Measurements from ENCODE around the gene CLTCL1. TPM values are rescaled to one million over a fixed set of nuclear protein-coding genes. Genes with fewer than 3 reads are reported as not detected.
A peak's percentile ranks its signal among the peaks of the same experiment; 100 is the strongest.

The CLTCL1 gene
- polyA plus RNA-seq, 1 donor (not counting 4 experiments of a cell fraction or from before 2014, with no cell fraction given): 12.4 TPM

DNA sequence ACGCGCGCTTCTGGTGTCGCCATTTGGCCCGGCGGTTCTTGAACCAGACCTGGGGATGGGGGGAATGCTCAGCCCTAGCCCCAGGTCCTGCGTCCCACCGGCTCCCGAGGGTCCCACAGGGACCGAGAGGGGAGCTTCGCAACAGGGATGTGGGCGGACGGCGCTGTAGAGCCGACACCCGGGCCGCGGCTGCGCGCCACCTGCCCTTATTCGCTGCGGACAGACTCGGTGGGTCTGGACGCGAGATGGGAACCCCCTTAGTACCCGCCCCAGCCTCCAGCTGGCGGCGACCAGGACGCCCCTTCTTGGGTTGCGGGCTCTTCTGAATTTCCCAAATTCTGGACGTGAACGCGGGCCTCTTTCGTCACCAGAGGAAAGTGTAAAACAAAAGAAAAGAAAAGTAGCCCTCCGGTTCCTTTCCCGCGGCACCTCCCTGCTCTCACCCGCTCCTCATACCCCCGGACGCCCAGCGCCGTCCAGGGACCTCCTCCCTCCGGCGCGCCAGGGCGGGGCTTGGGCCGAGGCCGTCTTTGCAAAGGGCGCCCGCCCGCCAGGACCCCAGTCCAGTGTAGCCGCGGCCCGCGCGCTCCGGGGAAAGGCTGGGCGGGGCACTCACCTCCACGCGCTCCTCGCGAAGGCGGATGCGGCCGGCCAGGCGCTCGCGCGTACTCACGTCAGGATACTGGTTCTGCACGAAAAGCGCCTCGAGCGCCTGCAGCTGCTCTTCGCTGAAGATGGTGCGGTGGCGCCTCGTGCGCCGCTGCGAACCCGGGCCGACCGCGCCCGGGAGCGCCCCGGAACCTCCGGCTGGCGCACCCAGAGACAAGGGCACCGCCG is 142.3 kb downstream of the CLTCL1 start:
- Histone ChIP-seq H4K20me1 (ENCODE audit: control insufficient read depth, extremely low read depth, insufficient read depth, low read length) (no peaks in the 10 kb centered on the region), H3K4me3 (ENCODE audit: control insufficient read depth in 2 of 3, extremely low read depth in 1 of 3, insufficient read depth in 2 of 3, low read depth in 1 of 3, low read length in 3 of 3) (peak overlapping the region; percentile 14 to 19 (median 18)), H3K27me3 (ENCODE audit: control insufficient read depth, extremely low read depth, insufficient read depth, low read length) (peaks cover 53% of the 10 kb centered on the region), H3K27ac (ENCODE audit: control insufficient read depth, insufficient read depth, low read length) (no peak overlapping the region), H2AFZ (ENCODE audit: control insufficient read depth, low read length) (peak overlapping the region; percentile 33), H3K79me2 (ENCODE audit: control insufficient read depth, insufficient read depth, low read length) (peaks cover 2% of the 10 kb centered on the region), H3K9me3 (ENCODE audit: control insufficient read depth, low read depth, low read length) (no peaks in the 10 kb centered on the region), H3K4me1 (ENCODE audit: control insufficient read depth, extremely low read depth, insufficient read depth, low read length) (no peaks in the 10 kb centered on the region), H3K36me3 (ENCODE audit: control insufficient read depth in 2 of 2, extremely low read depth in 1 of 2, insufficient read depth in 2 of 2, low read length in 2 of 2) (no peaks in the 10 kb centered on the region), H3K9ac (ENCODE audit: control insufficient read depth, extremely low read depth, insufficient read depth, low read length) (no peak overlapping the region), H3K9me1 (ENCODE audit: control insufficient read depth, extremely low read depth, insufficient read depth, low read length) (no peaks in the 10 kb centered on the region), H3K4me2 (ENCODE audit: control insufficient read depth, extremely low read depth, insufficient read depth, low read depth, low read length) (peak overlapping the region; percentile 48)
- dilution Hi-C loops (cut with MboI; ENCODE audit: extremely low pct_ligation_motif_present, low sequenced_read_pairs): no loop called here
- no peak for FAIRE-seq
- DNase-seq (ENCODE audit: low read depth, low spot score): no peak
- TF ChIP-seq, protein P1, sequence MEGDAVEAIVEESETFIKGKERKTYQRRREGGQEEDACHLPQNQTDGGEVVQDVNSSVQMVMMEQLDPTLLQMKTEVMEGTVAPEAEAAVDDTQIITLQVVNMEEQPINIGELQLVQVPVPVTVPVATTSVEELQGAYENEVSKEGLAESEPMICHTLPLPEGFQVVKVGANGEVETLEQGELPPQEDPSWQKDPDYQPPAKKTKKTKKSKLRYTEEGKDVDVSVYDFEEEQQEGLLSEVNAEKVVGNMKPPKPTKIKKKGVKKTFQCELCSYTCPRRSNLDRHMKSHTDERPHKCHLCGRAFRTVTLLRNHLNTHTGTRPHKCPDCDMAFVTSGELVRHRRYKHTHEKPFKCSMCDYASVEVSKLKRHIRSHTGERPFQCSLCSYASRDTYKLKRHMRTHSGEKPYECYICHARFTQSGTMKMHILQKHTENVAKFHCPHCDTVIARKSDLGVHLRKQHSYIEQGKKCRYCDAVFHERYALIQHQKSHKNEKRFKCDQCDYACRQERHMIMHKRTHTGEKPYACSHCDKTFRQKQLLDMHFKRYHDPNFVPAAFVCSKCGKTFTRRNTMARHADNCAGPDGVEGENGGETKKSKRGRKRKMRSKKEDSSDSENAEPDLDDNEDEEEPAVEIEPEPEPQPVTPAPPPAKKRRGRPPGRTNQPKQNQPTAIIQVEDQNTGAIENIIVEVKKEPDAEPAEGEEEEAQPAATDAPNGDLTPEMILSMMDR (optimal IDR thresholded peaks at IDR 0.05 in 1 of 3, IDR thresholded peaks at IDR 0.05 in 1 of 3, conservative IDR thresholded peaks at IDR 0.05 in 1 of 3; ENCODE audit: extremely low read depth in 1 of 3, insufficient read depth in 2 of 3, low read length in 3 of 3): no peak
- peak; percentile 93 for TF ChIP-seq EZH2 (IDR thresholded peaks at IDR 0.05; ENCODE audit: low read length)

DNA sequence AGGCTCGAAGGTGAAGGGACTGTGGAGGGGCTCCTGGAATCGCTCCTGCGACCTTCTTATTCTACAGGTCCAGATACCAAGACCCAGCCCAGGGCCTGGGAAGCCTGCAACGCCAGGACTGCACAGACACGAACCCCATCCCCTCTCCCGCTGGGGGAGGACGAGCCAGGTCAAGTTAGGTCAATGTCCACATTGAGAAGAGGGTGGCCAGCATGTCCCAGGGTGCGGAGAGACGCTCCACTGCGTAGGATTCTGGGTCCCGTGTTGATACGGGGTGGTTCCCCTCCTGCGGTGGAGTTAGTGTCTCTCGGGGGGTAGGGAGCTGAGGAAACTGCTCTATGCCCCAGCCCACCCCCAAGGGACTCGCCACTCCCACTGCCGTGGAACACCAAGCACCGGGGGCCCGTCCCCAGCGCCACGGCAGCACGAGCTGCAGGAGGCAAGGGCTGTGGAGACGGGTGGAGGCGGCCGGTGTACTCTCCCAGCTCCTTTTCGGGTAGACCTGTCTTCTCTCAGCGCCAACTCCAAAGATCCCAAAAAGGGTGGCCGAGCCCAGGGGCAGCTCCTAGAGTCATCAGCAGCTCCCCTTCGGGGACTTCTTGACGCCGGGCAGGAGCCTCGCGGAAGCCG is 143.0 kb downstream of the CLTCL1 start:
- Histone ChIP-seq H3K9me3 (ENCODE audit: control insufficient read depth, low read depth, low read length) (no peaks in the 10 kb centered on the region), H3K27ac (ENCODE audit: control insufficient read depth, insufficient read depth, low read length) (no peak overlapping the region), H3K4me2 (ENCODE audit: control insufficient read depth, extremely low read depth, insufficient read depth, low read depth, low read length) (no peak overlapping the region), H3K4me3 (ENCODE audit: control insufficient read depth in 2 of 3, extremely low read depth in 1 of 3, insufficient read depth in 2 of 3, low read depth in 1 of 3, low read length in 3 of 3) (no peak overlapping the region), H2AFZ (ENCODE audit: control insufficient read depth, low read length) (no peak overlapping the region), H3K36me3 (ENCODE audit: control insufficient read depth in 2 of 2, extremely low read depth in 1 of 2, insufficient read depth in 2 of 2, low read length in 2 of 2) (no peaks in the 10 kb centered on the region), H4K20me1 (ENCODE audit: control insufficient read depth, extremely low read depth, insufficient read depth, low read length) (no peaks in the 10 kb centered on the region), H3K27me3 (ENCODE audit: control insufficient read depth, extremely low read depth, insufficient read depth, low read length) (peaks cover 52% of the 10 kb centered on the region), H3K4me1 (ENCODE audit: control insufficient read depth, extremely low read depth, insufficient read depth, low read length) (peaks cover 2% of the 10 kb centered on the region), H3K79me2 (ENCODE audit: control insufficient read depth, insufficient read depth, low read length) (peaks cover 9% of the 10 kb centered on the region), H3K9ac (ENCODE audit: control insufficient read depth, extremely low read depth, insufficient read depth, low read length) (no peak overlapping the region), H3K9me1 (ENCODE audit: control insufficient read depth, extremely low read depth, insufficient read depth, low read length) (no peaks in the 10 kb centered on the region)
- FAIRE-seq (no peak), DNase-seq (ENCODE audit: low read depth, low spot score) (no peak)
- TF ChIP-seq, protein P1 (optimal IDR thresholded peaks at IDR 0.05 in 1 of 3, IDR thresholded peaks at IDR 0.05 in 1 of 3, conservative IDR thresholded peaks at IDR 0.05 in 1 of 3; ENCODE audit: extremely low read depth in 1 of 3, insufficient read depth in 2 of 3, low read length in 3 of 3): no peak
- no peak for TF ChIP-seq EZH2 (IDR thresholded peaks at IDR 0.05; ENCODE audit: low read length)
- dilution Hi-C loops (cut with MboI; ENCODE audit: extremely low pct_ligation_motif_present, low sequenced_read_pairs): no loop called here
